ENCODE measurements around the gene CTBP2.
"Not testable (repeated sequence)": the region's sequence is repeated elsewhere in the genome, so short reads cannot be mapped to it uniquely, and the experiment has no call there.

CTBP2 gene

GRCh38 chr10:125192620-125193019, 32.3 kb upstream of the CTBP2 start:
- no peaks in the 10 kb centered on the region for H3K36me3 Mint-ChIP-seq
- H3K27me3 Mint-ChIP-seq = peaks cover 4% of the 10 kb centered on the region
- H3K27ac Mint-ChIP-seq = no peak overlapping the region
- no peak overlapping the region for H3K4me3 Mint-ChIP-seq
- no peaks in the 10 kb centered on the region for H3K4me1 Mint-ChIP-seq (ENCODE audit: low read depth)
- H3K9me3 Mint-ChIP-seq (ENCODE audit: low read depth) = no peaks in the 10 kb centered on the region

GRCh38 chr10:125192005-125192404, 31.6 kb upstream of the CTBP2 start:
- Mint-ChIP-seq H3K27me3 (peaks cover 4% of the 10 kb centered on the region), H3K4me1 (ENCODE audit: low read depth) (no peaks in the 10 kb centered on the region), H3K36me3 (no peaks in the 10 kb centered on the region), H3K9me3 (ENCODE audit: low read depth) (no peaks in the 10 kb centered on the region), H3K27ac (no peak overlapping the region), H3K4me3 (no peak overlapping the region)

- Mint-ChIP-seq H3K4me3 (no peak overlapping the region), H3K27ac (no peak overlapping the region), H3K9me3 (ENCODE audit: low read depth) (no peaks in the 10 kb centered on the region), H3K36me3 (no peaks in the 10 kb centered on the region), H3K27me3 (peaks cover 4% of the 10 kb centered on the region), H3K4me1 (ENCODE audit: low read depth) (no peaks in the 10 kb centered on the region)
Measured at GRCh38 chr10:125190946-125191345, 30.6 kb upstream of the CTBP2 start.

GRCh38 chr10:125190414-125190813, 30.1 kb upstream of the CTBP2 start:
- Mint-ChIP-seq H3K27ac (no peak overlapping the region), H3K4me1 (ENCODE audit: low read depth) (no peaks in the 10 kb centered on the region), H3K4me3 (no peak overlapping the region), H3K36me3 (no peaks in the 10 kb centered on the region), H3K27me3 (peaks cover 7% of the 10 kb centered on the region), H3K9me3 (ENCODE audit: low read depth) (no peaks in the 10 kb centered on the region)

- Mint-ChIP-seq H3K36me3 (no peaks in the 10 kb centered on the region), H3K27me3 (peaks cover 9% of the 10 kb centered on the region), H3K4me1 (ENCODE audit: low read depth) (no peaks in the 10 kb centered on the region), H3K9me3 (ENCODE audit: low read depth) (no peaks in the 10 kb centered on the region), H3K27ac (no peak overlapping the region), H3K4me3 (no peak overlapping the region)
Measured at GRCh38 chr10:125189162-125189561, 28.8 kb upstream of the CTBP2 start.

GRCh38 chr10:125187238-125188194, 27.2 kb upstream of the CTBP2 start:
- H3K27me3 Mint-ChIP-seq = peaks cover 13% of the 10 kb centered on the region
- no peaks in the 10 kb centered on the region for H3K36me3 Mint-ChIP-seq
- no peak overlapping the region for H3K27ac Mint-ChIP-seq
- no peaks in the 10 kb centered on the region for H3K9me3 Mint-ChIP-seq (ENCODE audit: low read depth)
- no peak overlapping the region for H3K4me3 Mint-ChIP-seq
- H3K4me1 Mint-ChIP-seq (ENCODE audit: low read depth) = no peaks in the 10 kb centered on the region

- H3K36me3 Mint-ChIP-seq = no peaks in the 10 kb centered on the region
- no peaks in the 10 kb centered on the region for H3K9me3 Mint-ChIP-seq (ENCODE audit: low read depth)
- H3K4me1 Mint-ChIP-seq (ENCODE audit: low read depth) = no peaks in the 10 kb centered on the region
- H3K27ac Mint-ChIP-seq = no peak overlapping the region
- no peak overlapping the region for H3K4me3 Mint-ChIP-seq
- peaks cover 13% of the 10 kb centered on the region for H3K27me3 Mint-ChIP-seq
Measured at GRCh38 chr10:125186431-125187170, 26.2 kb upstream of the CTBP2 start.

GRCh38 chr10:125179107-125179506, 18.7 kb upstream of the CTBP2 start:
- not testable (repeated sequence) for H3K9me3 Mint-ChIP-seq (ENCODE audit: low read depth); H3K4me3 Mint-ChIP-seq; H3K27ac Mint-ChIP-seq; H3K4me1 Mint-ChIP-seq (ENCODE audit: low read depth); H3K36me3 Mint-ChIP-seq
- H3K27me3 Mint-ChIP-seq = peaks cover 15% of the 10 kb centered on the region

- Mint-ChIP-seq H3K4me3 (no peak overlapping the region), H3K27me3 (peaks cover 13% of the 10 kb centered on the region), H3K9me3 (ENCODE audit: low read depth) (peaks cover 8% of the 10 kb centered on the region), H3K27ac (no peak overlapping the region), H3K36me3 (no peaks in the 10 kb centered on the region), H3K4me1 (ENCODE audit: low read depth) (no peaks in the 10 kb centered on the region)
Measured at GRCh38 chr10:125177641-125178640, 17.6 kb upstream of the CTBP2 start.

GRCh38 chr10:125175807-125176206, 15.4 kb upstream of the CTBP2 start:
- H3K4me1 Mint-ChIP-seq (ENCODE audit: low read depth) = no peaks in the 10 kb centered on the region
- H3K27ac Mint-ChIP-seq = no peak overlapping the region
- no peak overlapping the region for H3K4me3 Mint-ChIP-seq
- no peaks in the 10 kb centered on the region for H3K36me3 Mint-ChIP-seq
- peaks cover 13% of the 10 kb centered on the region for H3K27me3 Mint-ChIP-seq
- H3K9me3 Mint-ChIP-seq (ENCODE audit: low read depth) = peaks cover 8% of the 10 kb centered on the region

- H3K9me3 Mint-ChIP-seq (ENCODE audit: low read depth) = peaks cover 8% of the 10 kb centered on the region
- H3K4me3 Mint-ChIP-seq = no peak overlapping the region
- no peaks in the 10 kb centered on the region for H3K36me3 Mint-ChIP-seq
- peaks cover 10% of the 10 kb centered on the region for H3K27me3 Mint-ChIP-seq
- H3K4me1 Mint-ChIP-seq (ENCODE audit: low read depth) = no peaks in the 10 kb centered on the region
- H3K27ac Mint-ChIP-seq = no peak overlapping the region
Measured at GRCh38 chr10:125174360-125174759, 14.0 kb upstream of the CTBP2 start.

- no peaks in the 10 kb centered on the region for H3K4me1 Mint-ChIP-seq (ENCODE audit: low read depth)
- H3K4me3 Mint-ChIP-seq = no peak overlapping the region
- peaks cover 8% of the 10 kb centered on the region for H3K9me3 Mint-ChIP-seq (ENCODE audit: low read depth)
- peaks cover 10% of the 10 kb centered on the region for H3K27me3 Mint-ChIP-seq
- H3K36me3 Mint-ChIP-seq = no peaks in the 10 kb centered on the region
- H3K27ac Mint-ChIP-seq = no peak overlapping the region
Measured at GRCh38 chr10:125172694-125173093, 12.3 kb upstream of the CTBP2 start.

- H3K4me3 Mint-ChIP-seq = no peak overlapping the region
- no peak overlapping the region for H3K27ac Mint-ChIP-seq
- no peaks in the 10 kb centered on the region for H3K36me3 Mint-ChIP-seq
- H3K9me3 Mint-ChIP-seq (ENCODE audit: low read depth) = peaks cover 4% of the 10 kb centered on the region
- H3K27me3 Mint-ChIP-seq = peaks cover 10% of the 10 kb centered on the region
- H3K4me1 Mint-ChIP-seq (ENCODE audit: low read depth) = no peaks in the 10 kb centered on the region
Measured at GRCh38 chr10:125171402-125172306, 11.3 kb upstream of the CTBP2 start.

- Mint-ChIP-seq H3K4me1 (ENCODE audit: low read depth) (no peaks in the 10 kb centered on the region), H3K4me3 (no peak overlapping the region), H3K9me3 (ENCODE audit: low read depth) (no peaks in the 10 kb centered on the region), H3K27me3 (peaks cover 7% of the 10 kb centered on the region), H3K36me3 (no peaks in the 10 kb centered on the region), H3K27ac (no peak overlapping the region)
Measured at GRCh38 chr10:125169915-125170314, 9.6 kb upstream of the CTBP2 start.

All from activated naive CD8-positive, alpha-beta T cell (primary cell).